HepG2 (cell line): ENCODE data around the gene PRR30.

ENCODE experiments used
- JUN ChIP-seq: sonication (generic); formaldehyde crosslinking; IDR thresholded peaks from 2 replicates; pipeline ENCODE4 v1.4.0; 2020; ENCODE audit warnings: mild to moderate bottlenecking, missing genetic modification reagents
- PRDM10 ChIP-seq: sonication (generic); formaldehyde crosslinking; IDR thresholded peaks from 2 replicates; pipeline ENCODE4 v1.4.0; 2020; ENCODE audit warnings: low read depth, missing genetic modification reagents

GRCh38 chr2:27137322-27137935, 1.8 kb downstream of the PRR30 start:
- no peak for TF ChIP-seq JUN
- no peak for TF ChIP-seq PRDM10 (CRISPR knock-in tag)
